Peyer's patch (tissue), 4 donors: ENCODE data around the gene DEPDC1.

Source experiments
- POLR2A ChIP-seq, 2 donors: fragments of 450-650 bp; IDR thresholded peaks; one replicate each; pipeline ENCODE4 v1.5.1; 2017; ENCODE audit warnings: antibody characterized with exemption in 2 of 2, mild to moderate bottlenecking in 2 of 2, moderate library complexity in 2 of 2
- TF ChIP-seq, protein P1 (sequence below), 6 experiments: fragments of 450-650 bp in 4 of 6; fragments of 200-600 bp in 2 of 6; sonication (generic) in 1 of 6; IDR thresholded peaks; one replicate each; pipeline ENCODE4 v1.5.1; 2017 to 2019; ENCODE audit warnings: antibody characterized with exemption in 6 of 6, mild to moderate bottlenecking in 3 of 6, moderate library complexity in 1 of 6

- no peak for TF ChIP-seq POLR2A (IDR thresholded peaks at IDR 0.05)
- TF ChIP-seq, protein P1, sequence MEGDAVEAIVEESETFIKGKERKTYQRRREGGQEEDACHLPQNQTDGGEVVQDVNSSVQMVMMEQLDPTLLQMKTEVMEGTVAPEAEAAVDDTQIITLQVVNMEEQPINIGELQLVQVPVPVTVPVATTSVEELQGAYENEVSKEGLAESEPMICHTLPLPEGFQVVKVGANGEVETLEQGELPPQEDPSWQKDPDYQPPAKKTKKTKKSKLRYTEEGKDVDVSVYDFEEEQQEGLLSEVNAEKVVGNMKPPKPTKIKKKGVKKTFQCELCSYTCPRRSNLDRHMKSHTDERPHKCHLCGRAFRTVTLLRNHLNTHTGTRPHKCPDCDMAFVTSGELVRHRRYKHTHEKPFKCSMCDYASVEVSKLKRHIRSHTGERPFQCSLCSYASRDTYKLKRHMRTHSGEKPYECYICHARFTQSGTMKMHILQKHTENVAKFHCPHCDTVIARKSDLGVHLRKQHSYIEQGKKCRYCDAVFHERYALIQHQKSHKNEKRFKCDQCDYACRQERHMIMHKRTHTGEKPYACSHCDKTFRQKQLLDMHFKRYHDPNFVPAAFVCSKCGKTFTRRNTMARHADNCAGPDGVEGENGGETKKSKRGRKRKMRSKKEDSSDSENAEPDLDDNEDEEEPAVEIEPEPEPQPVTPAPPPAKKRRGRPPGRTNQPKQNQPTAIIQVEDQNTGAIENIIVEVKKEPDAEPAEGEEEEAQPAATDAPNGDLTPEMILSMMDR (IDR thresholded peaks at IDR 0.05) = no peak
These were observed 54.9 kb downstream of the DEPDC1 start for GRCh38 chr1:68442006-68442405.
